ENCODE data around the gene ZFC3H1. TPM values are rescaled to one million over a fixed set of nuclear protein-coding genes. Genes with fewer than 3 reads are reported as not detected.

Gene ZFC3H1
- total RNA-seq, 4 donors from 2014 or later, result 47.1 to 80.1 (median 52.6) TPM

DNA sequence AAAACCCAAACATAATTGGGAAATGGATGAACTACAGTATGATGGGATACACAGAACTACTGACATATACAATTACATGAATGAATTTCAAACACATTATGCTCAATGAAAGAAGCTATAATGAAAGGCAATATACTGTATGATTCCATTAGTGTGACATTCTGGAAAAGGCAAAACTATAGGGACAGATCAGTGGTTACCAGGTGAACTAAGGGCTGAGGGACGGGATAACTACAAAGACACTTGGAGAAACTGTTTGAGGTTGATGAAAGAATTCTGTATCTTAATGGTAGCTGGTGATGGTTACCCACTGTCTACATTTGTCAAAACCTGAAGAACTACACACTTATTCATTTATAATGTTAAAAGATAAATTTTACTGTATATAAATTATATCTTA, 7.7 kb downstream of the ZFC3H1 start:
- no peak overlapping the region for H3K4me3 ChIP-seq (ENCODE audit: low read depth, poor library complexity, severe bottlenecking)
- DNase-seq (ENCODE audit: low spot score in 2 of 2), result no peak
- intact Hi-C loops (cut with DNase I; ENCODE audit: low total_unique reads), result loop anchor here (10.0 kb wide), 1 partner anchor 89 kb away; no protein-coding TSS in a partner anchor
- no peak for TF ChIP-seq POLR2A (IDR thresholded peaks at IDR 0.05)
- no peak for TF ChIP-seq CTCF (IDR thresholded peaks at IDR 0.05)
- 96 to 97% methylated on average over 1 of the region's 1 CpG for WGBS, 2 donors

- no peak for DNase-seq (ENCODE audit: low spot score in 2 of 2)
- intact Hi-C loops (cut with DNase I; ENCODE audit: low total_unique reads), result loop anchor here (10.0 kb wide), 1 partner anchor 89 kb away; no protein-coding TSS in a partner anchor
- TF ChIP-seq CTCF (IDR thresholded peaks at IDR 0.05), result no peak
- TF ChIP-seq POLR2A (IDR thresholded peaks at IDR 0.05), result no peak
- no peak overlapping the region for H3K4me3 ChIP-seq (ENCODE audit: low read depth, poor library complexity, severe bottlenecking)
- 29 to 47% methylated on average over 1 of the region's 1 CpG for WGBS, 2 donors
Observed at GRCh38 chr12:71655495-71655894, 8.2 kb downstream of the ZFC3H1 start.

DNA sequence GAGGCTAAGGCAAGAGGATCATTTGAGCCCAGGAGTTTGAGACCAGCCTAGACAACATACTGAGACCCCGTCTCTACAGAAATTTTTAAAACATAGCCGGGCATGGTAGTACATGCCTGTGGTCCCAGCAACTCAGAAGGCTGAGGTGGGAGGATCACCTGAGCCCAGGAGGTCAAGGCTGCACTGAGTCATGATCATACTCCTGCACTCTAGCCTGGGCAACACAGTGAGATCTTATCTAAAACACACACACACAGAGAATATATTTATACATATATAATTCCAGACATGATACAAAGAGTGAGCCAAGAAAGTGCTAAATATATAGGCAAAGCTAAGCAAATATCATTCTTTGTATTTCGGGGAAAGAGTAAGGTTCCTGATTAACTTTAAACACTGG, 9.4 kb downstream of the ZFC3H1 start:
- DNase-seq (ENCODE audit: low spot score in 2 of 2), result no peak
- WGBS, 2 donors, result 86 to 98% methylated on average over 3 of the region's 3 CpGs
- no peak for TF ChIP-seq CTCF (IDR thresholded peaks at IDR 0.05)
- TF ChIP-seq POLR2A (IDR thresholded peaks at IDR 0.05), result no peak
- no peak overlapping the region for H3K4me3 ChIP-seq (ENCODE audit: low read depth, poor library complexity, severe bottlenecking)
- intact Hi-C loops (cut with DNase I; ENCODE audit: low total_unique reads), result loop anchor here (10.0 kb wide), 1 partner anchor 91 kb away; no protein-coding TSS in a partner anchor

GRCh38 chr12:71653137-71653536, 10.5 kb downstream of the ZFC3H1 start:
- DNase-seq (ENCODE audit: low spot score in 2 of 2), result no peak
- intact Hi-C loops (cut with DNase I; ENCODE audit: low total_unique reads), result loop anchor here (10.0 kb wide), 1 partner anchor 92 kb away; no protein-coding TSS in a partner anchor
- H3K4me3 ChIP-seq (ENCODE audit: low read depth, poor library complexity, severe bottlenecking), result no peak overlapping the region
- TF ChIP-seq CTCF (IDR thresholded peaks at IDR 0.05), result no peak
- no peak for TF ChIP-seq POLR2A (IDR thresholded peaks at IDR 0.05)
- 94 to 97% methylated on average over 2 of the region's 2 CpGs for WGBS, 2 donors

DNA sequence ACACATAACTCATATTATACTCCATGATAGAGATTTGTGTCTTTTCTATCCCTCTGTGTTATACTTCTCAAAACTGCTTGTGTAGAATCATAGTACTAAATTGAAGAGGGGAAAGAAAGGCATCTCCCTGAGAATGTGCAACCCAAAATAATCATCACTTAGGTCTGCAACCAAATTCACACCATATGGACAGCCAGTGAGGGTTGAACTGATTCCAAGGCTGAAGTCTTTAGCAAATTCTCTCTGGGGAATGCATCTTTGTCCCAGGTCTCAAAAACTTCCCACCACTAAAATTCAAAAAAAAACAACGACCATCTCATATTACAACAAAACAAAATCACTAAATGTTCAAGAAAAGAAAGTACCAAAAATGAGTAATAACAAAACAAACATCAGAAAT, 11.0 kb downstream of the ZFC3H1 start:
- TF ChIP-seq CTCF (IDR thresholded peaks at IDR 0.05) (no peak), POLR2A (IDR thresholded peaks at IDR 0.05) (no peak)
- DNase-seq (ENCODE audit: low spot score in 2 of 2), result no peak
- intact Hi-C loops (cut with DNase I; ENCODE audit: low total_unique reads), result loop anchor here (10.0 kb wide), 1 partner anchor 92 kb away; no protein-coding TSS in a partner anchor
- 87 to 93% methylated on average over 1 of the region's 1 CpG for WGBS, 2 donors
- no peak overlapping the region for H3K4me3 ChIP-seq (ENCODE audit: low read depth, poor library complexity, severe bottlenecking)

DNA sequence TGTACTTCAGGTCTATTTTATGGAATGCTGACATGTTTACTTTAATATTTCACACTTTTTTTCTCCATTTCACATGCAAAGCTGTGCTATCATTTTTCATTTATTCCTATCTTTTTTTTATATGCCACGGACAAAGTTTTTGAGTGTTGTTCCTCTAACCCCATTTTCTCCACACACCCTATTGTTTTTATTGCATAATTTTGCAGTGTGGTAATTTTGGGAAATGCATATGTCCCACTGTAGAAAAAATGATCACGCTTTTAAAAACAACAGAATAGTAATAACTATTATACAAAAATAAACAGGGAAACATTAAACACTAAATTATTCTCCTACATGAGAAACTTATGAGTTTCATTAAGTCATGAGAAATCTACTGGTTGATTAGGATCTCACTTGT, 14.2 kb downstream of the ZFC3H1 start:
- intact Hi-C loops (cut with DNase I; ENCODE audit: low total_unique reads), result no loop called here
- WGBS, 2 donors, result 94 to 95% methylated on average over 2 of the region's 2 CpGs
- no peak overlapping the region for H3K4me3 ChIP-seq (ENCODE audit: low read depth, poor library complexity, severe bottlenecking)
- DNase-seq (ENCODE audit: low spot score in 2 of 2), result no peak
- TF ChIP-seq POLR2A (IDR thresholded peaks at IDR 0.05) (no peak), CTCF (IDR thresholded peaks at IDR 0.05) (no peak)

All from lower leg skin (tissue), 4 donors.